ENCODE measurements around the gene CELF2. TPM values are rescaled to one million over a fixed set of nuclear protein-coding genes. Genes with fewer than 3 reads are reported as not detected.

Gene CELF2
- total RNA-seq, 1 experiment from 2014 or later, result 28.7 TPM

DNA sequence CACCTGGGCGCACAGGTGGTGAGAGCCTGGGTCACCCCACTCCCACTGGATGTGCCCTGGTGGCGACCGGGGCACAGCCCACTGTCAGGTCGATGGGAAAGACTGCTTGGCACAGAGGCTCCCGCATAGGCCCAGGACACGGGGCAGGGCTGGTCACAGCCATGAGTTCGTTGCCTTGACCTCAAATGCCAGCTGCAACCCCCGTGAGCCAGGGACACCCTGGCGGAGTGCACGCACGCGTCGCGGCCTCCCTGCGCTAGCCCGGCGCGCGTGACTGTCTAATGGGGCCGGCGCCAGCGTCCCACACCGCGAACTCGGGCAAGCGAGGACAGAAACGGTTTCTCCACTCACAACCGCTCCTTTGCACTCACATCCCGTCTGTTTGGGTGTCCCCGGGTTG, 326.4 kb downstream of the CELF2 start:
- Mint-ChIP-seq H3K4me1 (peaks cover under 1 to 1% of the 10 kb centered on the region in 2 experiments), H3K4me3 (no peak overlapping the region), H3K27ac (no peak overlapping the region), H3K27me3 (ENCODE audit: low read depth) (no peaks in the 10 kb centered on the region; the same call in none of the 2 replicates), H3K9me3 (peaks cover 6 to 11% of the 10 kb centered on the region in 2 experiments), H3K36me3 (ENCODE audit: insufficient read depth in 1 of 3, low read depth in 3 of 3) (peaks cover 2 to 8% (median 4%) of the 10 kb centered on the region in 3 experiments; a peak in 4 of 7 replicates)
- no peaks in the 10 kb centered on the region; the same call in 1 of the 2 replicates for H3K4me1 ChIP-seq (ENCODE audit: insufficient read depth, low read length)
- H3K18ac ChIP-seq (ENCODE audit: insufficient read length, low read depth, low read length), result no peak overlapping the region
- no peak overlapping the region for H2AK5ac ChIP-seq (ENCODE audit: insufficient read length, low read length)
- H3K27ac ChIP-seq (ENCODE audit: insufficient read length, low read depth, low read length), result no peak overlapping the region
- no peaks in the 10 kb centered on the region for H3K79me2 ChIP-seq (ENCODE audit: insufficient read depth, low read length)
- no peak for DNase-seq
- H3K79me1 ChIP-seq (ENCODE audit: insufficient read depth, low read depth, low read length, poor library complexity, severe bottlenecking), result no peaks in the 10 kb centered on the region
- H4K5ac ChIP-seq (ENCODE audit: insufficient read length, low read depth, low read length), result no peak overlapping the region
- no peaks in the 10 kb centered on the region for H3K27me3 ChIP-seq (ENCODE audit: insufficient read depth, low read length)
- H3K9ac ChIP-seq (ENCODE audit: extremely low read depth, insufficient read length, low read length), result no peak overlapping the region
- no peak overlapping the region for H4K8ac ChIP-seq (replicated peaks; ENCODE audit: insufficient read length, low read depth, low read length)
- H2BK12ac ChIP-seq (ENCODE audit: insufficient read length, low read depth, low read length), result no peak overlapping the region
- H3K23me2 ChIP-seq (ENCODE audit: insufficient read length, low read depth, low read length, poor library complexity, severe bottlenecking), result no peaks in the 10 kb centered on the region
- H3K9me3 ChIP-seq (ENCODE audit: control insufficient read depth, low read depth, low read length), result no peaks in the 10 kb centered on the region
- no peaks in the 10 kb centered on the region for H4K20me1 ChIP-seq (ENCODE audit: control insufficient read depth, insufficient read depth, insufficient read length)
- WGBS (ENCODE audit: extremely low coverage, insufficient read length, low lambda C conversion rate), result no CpG with 5 or more reads among the region's 30 CpGs
- H2BK5ac ChIP-seq (ENCODE audit: insufficient read length, low read length), result no peak overlapping the region
- H3K56ac ChIP-seq (ENCODE audit: insufficient read length, low read depth, low read length), result no peak overlapping the region
- no peak overlapping the region for H2BK20ac ChIP-seq (ENCODE audit: low read depth, low read length, poor library complexity, severe bottlenecking)
- no peak overlapping the region for H2BK15ac ChIP-seq (ENCODE audit: low read depth, low read length)
- H2BK120ac ChIP-seq (ENCODE audit: low read depth, low read length, poor library complexity, severe bottlenecking), result no peak overlapping the region
- no peak overlapping the region for H3K4me2 ChIP-seq (ENCODE audit: insufficient read depth, insufficient read length, low read length)
- H3K14ac ChIP-seq (ENCODE audit: insufficient read depth, low read length), result no peak overlapping the region
- H4K91ac ChIP-seq (ENCODE audit: insufficient read length, low read depth, low read length), result no peak overlapping the region
- TF ChIP-seq, protein P1, sequence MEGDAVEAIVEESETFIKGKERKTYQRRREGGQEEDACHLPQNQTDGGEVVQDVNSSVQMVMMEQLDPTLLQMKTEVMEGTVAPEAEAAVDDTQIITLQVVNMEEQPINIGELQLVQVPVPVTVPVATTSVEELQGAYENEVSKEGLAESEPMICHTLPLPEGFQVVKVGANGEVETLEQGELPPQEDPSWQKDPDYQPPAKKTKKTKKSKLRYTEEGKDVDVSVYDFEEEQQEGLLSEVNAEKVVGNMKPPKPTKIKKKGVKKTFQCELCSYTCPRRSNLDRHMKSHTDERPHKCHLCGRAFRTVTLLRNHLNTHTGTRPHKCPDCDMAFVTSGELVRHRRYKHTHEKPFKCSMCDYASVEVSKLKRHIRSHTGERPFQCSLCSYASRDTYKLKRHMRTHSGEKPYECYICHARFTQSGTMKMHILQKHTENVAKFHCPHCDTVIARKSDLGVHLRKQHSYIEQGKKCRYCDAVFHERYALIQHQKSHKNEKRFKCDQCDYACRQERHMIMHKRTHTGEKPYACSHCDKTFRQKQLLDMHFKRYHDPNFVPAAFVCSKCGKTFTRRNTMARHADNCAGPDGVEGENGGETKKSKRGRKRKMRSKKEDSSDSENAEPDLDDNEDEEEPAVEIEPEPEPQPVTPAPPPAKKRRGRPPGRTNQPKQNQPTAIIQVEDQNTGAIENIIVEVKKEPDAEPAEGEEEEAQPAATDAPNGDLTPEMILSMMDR (conservative IDR thresholded peaks at IDR 0.05), result no peak
- H3T11ph ChIP-seq (ENCODE audit: low read length), result no peak overlapping the region
- no peak overlapping the region for H3K23ac ChIP-seq (ENCODE audit: insufficient read length, low read depth, low read length)
- H3K4ac ChIP-seq (ENCODE audit: low read depth, low read length), result no peak overlapping the region
- H2AFZ ChIP-seq (ENCODE audit: low read length), result no peak overlapping the region
